Cardiac fibroblast (primary cell): ENCODE measurements around the gene TPRA1.
"Not testable (repeated sequence)": the region's sequence is repeated elsewhere in the genome, so short reads cannot be mapped to it uniquely, and the experiment has no call there.

Source experiments
- DNase-seq, 2 donors: peaks; one replicate each; pipeline versions ENCODE4 v3.0.0 to v3.0.0-alpha.2; 2010; ENCODE audit warnings: low read depth in 2 of 2
- H3K4me3 ChIP-seq, 2 donors: replicated peaks in 1 of 2; 1 replicate in 1 of 2; 2 replicates in 1 of 2; pipeline ENCODE4 v1.5.1; 2011; ENCODE audit warnings: low read depth in 2 of 2, low read length in 2 of 2, mild to moderate bottlenecking in 2 of 2, moderate library complexity in 1 of 2
- TF ChIP-seq, protein P1 (sequence below): IDR thresholded peaks from one replicate; pipeline ENCODE4 v1.5.1; 2011; ENCODE audit warnings: low read depth, mild to moderate bottlenecking, low read length, inconsistent platforms

The TPRA1 gene

GRCh38 chr3:127610105-127610504, 19.6 kb upstream of the TPRA1 start:
- no peak overlapping the region for H3K4me3 ChIP-seq
- DNase-seq, result peak in 1 of 2 donors; percentile 80
- TF ChIP-seq, protein P1, sequence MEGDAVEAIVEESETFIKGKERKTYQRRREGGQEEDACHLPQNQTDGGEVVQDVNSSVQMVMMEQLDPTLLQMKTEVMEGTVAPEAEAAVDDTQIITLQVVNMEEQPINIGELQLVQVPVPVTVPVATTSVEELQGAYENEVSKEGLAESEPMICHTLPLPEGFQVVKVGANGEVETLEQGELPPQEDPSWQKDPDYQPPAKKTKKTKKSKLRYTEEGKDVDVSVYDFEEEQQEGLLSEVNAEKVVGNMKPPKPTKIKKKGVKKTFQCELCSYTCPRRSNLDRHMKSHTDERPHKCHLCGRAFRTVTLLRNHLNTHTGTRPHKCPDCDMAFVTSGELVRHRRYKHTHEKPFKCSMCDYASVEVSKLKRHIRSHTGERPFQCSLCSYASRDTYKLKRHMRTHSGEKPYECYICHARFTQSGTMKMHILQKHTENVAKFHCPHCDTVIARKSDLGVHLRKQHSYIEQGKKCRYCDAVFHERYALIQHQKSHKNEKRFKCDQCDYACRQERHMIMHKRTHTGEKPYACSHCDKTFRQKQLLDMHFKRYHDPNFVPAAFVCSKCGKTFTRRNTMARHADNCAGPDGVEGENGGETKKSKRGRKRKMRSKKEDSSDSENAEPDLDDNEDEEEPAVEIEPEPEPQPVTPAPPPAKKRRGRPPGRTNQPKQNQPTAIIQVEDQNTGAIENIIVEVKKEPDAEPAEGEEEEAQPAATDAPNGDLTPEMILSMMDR, result no peak

- no peak overlapping the region for H3K4me3 ChIP-seq
- TF ChIP-seq, protein P1, result no peak
- no peak for DNase-seq
Measured at GRCh38 chr3:127608362-127608718, 17.8 kb upstream of the TPRA1 start.

DNA sequence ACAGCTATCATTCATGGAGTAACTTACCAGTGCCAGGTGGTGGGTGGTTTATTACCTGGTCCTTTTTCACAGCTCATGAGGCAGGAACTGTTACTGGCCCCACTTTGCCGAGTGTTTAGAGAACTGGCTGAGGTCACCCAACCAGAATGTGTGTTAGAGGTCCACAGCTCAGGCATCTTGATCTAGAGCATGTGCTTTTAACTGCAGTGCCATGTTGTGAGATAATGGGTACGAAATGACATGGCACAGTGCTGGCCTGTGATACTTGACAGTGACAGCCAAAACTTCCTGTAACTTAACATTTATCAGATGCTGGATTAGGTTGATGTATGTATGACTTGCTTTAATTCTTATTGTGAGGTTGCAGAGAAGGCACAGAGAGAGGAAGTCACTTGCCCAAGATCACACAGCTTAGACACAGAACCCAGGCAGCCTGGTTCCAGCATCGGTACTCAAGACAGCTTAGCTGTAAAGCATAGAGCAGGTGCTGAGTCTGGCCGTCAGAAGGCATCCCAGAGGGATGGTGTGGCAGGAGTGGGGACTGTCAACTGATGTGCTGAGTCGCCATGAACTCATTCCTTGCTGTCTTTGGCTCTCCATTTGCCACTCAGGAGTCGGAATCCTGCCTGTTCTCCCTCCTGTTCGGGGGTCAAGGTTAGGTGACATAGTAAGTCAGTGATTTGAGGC, 17.3 kb upstream of the TPRA1 start:
- H3K4me3 ChIP-seq, result no peak overlapping the region
- TF ChIP-seq, protein P1, result no peak
- DNase-seq, result no peak

- no peak overlapping the region for H3K4me3 ChIP-seq
- TF ChIP-seq, protein P1, result no peak
- DNase-seq, result no peak
Measured at GRCh38 chr3:127606981-127607595, 16.6 kb upstream of the TPRA1 start.

DNA sequence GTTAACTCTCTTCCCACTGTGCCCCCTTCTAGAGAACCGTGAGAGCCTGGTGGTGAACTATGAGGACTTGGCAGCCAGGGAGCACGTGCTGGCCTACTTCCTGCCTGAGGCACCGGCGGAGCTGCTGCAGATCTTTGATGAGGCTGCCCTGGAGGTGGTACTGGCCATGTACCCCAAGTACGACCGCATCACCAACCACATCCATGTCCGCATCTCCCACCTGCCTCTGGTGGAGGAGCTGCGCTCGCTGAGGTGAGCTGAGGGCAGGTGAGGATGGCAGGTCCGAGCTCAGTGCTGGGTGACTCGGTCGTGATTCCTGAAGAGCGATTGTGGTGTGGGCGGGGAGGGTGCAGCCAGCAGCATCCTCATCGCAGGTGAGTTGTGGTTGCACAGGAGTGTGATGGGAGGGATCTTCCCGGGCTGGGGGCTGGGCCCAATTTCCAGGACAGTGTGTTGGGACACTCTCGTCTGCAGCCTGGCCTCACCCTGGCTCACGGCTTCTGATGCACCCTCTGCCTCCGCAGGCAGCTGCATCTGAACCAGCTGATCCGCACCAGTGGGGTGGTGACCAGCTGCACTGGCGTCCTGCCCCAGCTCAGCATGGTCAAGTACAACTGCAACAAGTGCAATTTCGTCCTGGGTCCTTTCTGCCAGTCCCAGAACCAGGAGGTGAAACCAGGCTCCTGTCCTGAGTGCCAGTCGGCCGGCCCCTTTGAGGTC, 15.7 kb upstream of the TPRA1 start:
- TF ChIP-seq, protein P1, result no peak
- no peak for DNase-seq
- H3K4me3 ChIP-seq, result no peak overlapping the region

DNA sequence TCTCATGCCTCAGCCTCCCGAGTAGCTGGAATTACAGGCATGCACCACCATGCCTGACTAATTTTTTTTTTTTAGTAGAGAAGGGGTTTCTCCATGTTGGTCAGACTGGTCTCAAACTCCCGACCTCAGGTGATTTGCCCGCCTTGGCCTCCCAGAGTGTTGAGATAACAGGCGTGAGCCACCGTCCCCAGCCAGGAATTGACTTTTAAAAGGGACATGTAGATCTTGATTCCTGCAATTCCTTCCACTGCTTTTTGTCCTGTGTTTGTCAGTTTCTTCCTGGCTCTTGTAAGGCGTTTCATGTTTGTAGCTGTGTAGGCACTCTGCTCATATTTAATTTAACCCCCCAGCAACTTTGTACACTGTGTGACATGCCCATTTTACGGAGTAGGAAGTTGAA, 15.0 kb upstream of the TPRA1 start:
- not testable (repeated sequence) for DNase-seq, H3K4me3 ChIP-seq

GRCh38 chr3:127604546-127605165, 14.1 kb upstream of the TPRA1 start:
- TF ChIP-seq, protein P1, result no peak
- no peak for DNase-seq
- no peak overlapping the region for H3K4me3 ChIP-seq
